Measurements from ENCODE around the gene SYK.
"Not testable (repeated sequence)": the region's sequence is repeated elsewhere in the genome, so short reads cannot be mapped to it uniquely, and the experiment has no call there.

SYK gene

DNA sequence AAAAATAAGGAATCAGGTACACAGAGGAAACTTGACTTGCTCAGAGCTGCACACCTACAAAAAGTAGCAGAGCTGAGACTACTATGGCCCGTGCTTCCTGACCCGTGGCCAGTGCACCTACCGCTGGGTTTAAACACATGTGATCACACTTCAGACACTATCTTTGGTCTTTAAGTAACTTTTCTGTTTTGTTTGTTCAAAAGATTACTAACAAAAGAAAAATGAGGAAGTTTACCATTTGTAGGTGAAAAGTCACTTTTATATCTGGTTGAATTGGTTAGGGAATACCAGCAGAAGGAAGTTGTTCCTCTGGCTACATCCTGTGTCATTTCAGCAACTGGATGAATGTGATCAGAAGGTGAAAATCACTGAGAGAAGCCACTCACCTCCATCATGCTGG is 6.5 kb upstream of the SYK start:
- H3K4me3 ChIP-seq (ENCODE audit: low read depth, low read length), result no peak overlapping the region

DNA sequence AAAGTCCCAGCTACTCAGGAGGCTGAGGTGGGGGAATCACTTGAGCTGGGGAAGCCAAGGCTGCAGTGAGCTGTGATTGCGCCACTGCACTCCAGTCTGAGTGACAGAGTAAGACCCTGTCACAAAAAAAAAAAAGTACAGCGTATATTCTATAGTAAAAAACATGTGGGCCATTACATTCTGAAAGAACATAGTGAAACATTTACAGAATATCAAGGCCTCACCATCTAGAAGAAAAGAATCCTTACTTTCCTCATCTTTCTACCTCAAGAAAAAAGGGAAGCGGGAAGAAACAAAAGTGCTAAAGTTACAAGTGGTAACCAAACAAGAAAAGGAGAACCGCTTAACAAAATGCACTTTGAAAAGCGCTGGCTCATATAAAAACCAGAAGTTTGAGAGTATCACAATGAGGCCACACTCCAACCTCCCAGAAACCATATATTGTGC is 5.7 kb upstream of the SYK start:
- H3K4me3 ChIP-seq (ENCODE audit: low read depth, low read length), result no peak overlapping the region

DNA sequence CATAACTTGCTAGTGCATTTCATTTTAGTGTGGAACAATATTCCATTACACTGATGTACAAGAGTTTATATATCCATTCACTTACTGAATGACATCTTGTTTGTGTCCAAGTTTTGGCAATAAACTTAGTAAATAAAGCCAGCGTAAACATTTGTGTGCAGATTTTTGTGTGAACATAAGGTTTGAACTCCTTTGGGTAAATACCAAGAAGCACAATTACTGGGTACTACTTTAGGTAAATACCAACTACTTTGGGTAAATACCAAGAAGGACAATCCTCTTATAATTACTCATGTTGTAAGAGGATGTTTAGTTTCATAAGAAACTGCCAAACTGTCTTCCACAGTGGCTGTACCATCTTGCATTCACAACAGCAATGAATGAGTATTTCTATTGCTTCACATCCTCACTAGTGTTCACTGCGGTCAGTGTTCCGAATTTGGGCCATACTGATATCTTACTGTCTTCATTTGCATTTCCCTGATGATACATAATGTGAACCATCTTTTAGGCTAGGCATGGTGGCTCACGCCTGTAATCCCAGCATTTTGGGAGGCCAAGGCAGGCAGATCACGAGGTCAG is 2.3 kb upstream of the SYK start:
- no peak overlapping the region for H3K4me3 ChIP-seq (ENCODE audit: low read depth, low read length)

DNA sequence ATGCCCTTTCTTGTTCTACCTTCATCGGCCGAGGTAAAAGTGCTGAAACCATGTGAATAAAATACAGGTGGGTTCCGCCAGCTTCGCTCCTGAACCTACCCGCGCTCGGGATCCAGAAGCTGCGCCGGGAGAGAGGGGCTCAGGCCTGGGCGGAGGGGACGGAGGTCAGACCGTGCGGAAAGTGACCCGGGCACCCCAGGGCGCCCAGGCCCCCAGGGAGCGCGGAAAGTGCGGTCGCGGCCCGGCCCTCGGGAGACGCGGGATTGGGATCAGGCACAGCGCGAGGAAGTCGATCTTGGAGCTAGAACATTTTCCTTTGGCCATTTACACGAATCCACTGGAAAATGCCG is 329 bp downstream of the SYK start:
- H3K4me3 ChIP-seq (ENCODE audit: low read depth, low read length), result peak overlapping the region; percentile 48

DNA sequence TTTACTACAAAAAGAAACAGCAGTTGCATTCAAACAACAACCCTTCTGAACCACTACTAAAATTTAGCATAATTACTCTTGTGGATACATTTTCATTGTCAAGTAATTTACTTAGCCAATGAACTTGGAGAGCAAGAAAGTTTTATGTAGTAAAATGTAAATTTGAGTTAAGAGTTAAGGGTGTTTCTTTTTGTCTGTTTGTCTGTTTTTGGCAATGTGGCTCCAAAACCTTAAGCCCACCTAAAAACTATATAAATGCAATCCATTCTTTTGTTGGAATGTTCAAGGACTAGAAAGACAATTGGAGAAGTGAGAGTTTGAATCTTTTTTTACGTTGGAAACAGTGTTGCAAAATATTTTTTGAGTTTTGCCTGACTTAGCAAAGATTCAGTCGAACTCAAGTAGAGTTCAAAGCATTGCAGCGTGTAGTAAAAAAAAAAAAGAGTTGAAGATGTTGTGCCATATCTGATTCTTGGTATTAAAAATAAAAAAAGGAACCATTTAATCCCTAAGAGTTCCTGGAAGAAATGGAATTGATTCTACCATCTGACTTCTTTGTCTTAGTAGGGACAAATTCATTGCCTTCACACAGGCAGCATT is 867 bp downstream of the SYK start:
- H3K4me3 ChIP-seq (ENCODE audit: low read depth, low read length), result peak overlapping the region; percentile 48

DNA sequence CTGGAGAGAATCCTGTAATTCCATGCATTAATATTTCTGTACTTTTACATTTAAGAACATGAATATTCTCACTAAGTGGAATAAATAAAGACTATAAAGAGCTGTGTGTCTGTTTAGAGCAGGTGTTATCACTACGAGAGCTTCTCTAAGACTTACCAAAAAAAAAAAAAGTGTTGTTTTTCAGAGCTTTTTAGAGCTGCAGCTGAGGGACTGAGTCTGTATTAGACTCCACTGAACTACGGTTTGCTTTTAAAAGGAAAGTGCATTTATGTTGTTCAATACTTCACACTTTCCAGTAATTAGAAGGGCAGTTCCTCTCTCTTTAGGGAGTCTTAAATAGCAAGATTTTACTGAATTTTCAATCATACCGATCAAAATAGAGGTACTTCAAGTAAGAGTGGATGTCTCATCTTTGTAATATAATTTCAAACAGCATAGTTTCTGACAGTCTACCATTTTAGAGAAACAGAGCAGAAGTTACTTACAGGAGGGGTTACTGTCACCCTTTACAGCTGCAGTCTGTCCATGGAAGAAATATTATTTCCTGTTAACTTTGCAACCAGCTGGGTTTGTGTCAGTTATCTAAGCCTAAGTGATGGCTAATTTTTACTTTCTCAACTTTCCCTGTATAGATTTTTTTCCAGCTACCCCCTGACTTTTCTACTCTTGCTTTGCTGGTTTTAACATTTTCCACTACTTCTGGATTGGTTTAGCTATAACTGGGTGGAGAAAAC is 2.4 kb downstream of the SYK start:
- no peak overlapping the region for H3K4me3 ChIP-seq (ENCODE audit: low read depth, low read length)

DNA sequence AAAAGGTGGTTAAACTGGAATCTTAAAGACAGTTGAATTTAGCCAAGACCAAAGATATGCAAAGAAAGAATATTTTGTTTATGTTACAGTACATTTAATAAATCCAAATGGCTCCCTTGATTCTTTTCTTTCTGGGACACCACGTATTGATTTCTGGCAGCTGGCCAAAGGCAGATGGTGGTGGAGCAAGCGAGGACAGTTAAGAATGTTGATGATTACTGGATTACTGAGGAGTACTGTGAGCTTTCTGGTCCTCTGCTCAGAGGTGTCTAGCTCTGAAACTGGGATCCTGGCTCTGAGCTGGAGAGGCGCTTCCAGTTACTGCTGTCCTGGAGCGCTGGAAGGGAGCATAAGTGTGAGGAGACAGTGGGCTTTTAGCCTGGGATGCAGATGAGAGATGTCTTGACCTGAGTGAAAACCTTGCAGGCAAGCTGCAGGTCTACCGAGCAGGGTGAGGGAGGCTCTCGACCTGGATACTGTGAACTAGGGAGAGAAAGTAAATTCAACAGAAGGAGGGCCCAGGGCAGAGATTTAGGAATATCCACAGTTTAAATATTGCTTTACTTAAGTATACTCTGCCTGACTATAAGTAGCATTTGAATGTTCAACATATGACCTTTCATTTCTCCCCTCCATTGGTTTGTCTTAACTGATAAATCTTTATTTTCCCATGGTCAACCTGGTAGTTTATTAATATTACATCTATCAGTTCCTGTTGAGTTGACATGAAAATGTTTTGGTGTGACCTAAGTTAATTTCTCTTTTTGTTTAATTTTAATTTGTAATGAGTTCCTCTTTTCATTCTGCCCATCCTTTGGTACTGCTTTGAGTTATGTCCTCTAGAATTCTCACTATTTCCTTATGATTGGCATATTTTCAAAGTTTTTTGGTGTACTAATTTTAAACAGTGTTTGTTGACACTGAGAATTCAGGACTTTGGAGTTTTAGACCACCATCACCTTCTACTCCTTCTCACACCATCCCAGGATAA is 3.7 kb downstream of the SYK start:
- H3K4me3 ChIP-seq (ENCODE audit: low read depth, low read length), result no peak overlapping the region

DNA sequence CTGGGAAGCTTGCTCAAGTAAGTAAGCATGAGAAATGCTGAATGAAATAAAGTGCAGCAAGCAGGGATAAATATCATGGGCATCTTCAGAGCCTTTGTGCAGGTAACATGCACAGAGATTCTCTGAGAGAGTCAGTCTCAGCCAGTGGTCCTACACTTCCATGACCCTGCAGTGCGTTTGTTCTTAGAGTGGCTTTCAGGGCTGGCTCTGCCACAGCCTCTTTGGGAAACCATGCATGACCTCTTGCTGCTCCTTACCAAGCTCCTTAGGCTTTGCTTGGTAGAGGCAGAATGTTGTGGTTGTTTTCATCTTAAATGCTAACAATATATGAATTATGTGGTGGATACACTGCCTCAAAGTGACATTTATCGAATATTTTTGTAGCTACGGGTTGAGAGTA is 5.4 kb downstream of the SYK start:
- no peak overlapping the region for H3K4me3 ChIP-seq (ENCODE audit: low read depth, low read length)

DNA sequence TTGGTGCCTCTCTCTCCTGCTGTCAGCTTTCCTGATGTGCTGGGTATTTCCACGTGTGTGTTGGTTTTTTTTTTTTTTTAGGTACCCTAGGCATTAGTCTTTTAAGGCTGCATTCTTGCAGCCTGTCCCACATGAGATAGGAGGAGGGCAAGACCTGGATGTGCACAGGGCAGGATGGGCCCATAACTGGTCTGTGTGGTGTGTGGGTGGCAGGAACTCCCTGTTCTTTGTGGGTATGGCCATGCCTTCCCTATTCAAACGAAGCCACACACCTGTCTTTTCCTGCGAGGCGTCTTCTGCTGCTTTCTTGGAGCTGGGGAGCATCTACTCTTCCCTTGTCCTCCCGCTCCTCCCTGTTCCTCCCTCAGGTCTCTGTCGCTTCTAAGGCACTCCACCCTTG is 6.8 kb downstream of the SYK start:
- H3K4me3 ChIP-seq (ENCODE audit: low read depth, low read length), result no peak overlapping the region

DNA sequence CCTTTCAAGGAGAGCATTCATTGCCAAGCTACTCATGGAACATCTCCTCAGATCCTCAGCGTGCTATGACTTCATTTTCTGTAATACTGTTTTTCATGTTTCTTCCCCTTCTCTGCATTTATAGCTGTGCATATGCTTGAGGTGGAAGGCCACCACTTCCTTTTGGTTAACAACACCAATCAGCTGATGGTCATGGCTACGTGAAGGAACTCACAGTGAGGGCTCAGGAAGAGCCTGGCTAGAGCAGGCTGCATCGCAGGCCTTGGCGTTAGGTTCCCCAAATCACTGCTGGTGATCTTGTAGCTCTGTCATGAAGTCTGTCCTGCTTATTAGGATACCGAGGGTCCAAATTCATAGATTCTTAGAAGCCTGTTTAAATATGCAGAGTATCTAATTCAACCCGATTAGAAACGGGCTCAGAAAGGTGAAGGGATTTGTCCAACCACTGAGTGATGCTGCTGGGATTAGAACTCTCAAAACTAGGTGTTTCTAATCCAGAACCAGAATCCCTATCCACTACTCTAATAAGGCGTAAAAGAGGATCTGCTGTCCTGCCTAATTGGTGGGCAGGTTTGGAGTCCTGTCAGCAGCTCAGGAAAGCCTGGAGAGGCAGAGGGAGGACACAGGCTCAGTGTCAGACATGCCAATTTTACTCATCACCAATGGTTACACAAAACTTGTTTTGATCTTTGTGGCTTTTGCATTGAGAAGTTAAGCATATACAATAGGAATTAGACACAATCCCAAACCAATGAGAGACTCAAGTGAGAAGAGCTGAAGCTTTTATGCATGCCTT is 7.5 kb downstream of the SYK start:
- no peak overlapping the region for H3K4me3 ChIP-seq (ENCODE audit: low read depth, low read length)

DNA sequence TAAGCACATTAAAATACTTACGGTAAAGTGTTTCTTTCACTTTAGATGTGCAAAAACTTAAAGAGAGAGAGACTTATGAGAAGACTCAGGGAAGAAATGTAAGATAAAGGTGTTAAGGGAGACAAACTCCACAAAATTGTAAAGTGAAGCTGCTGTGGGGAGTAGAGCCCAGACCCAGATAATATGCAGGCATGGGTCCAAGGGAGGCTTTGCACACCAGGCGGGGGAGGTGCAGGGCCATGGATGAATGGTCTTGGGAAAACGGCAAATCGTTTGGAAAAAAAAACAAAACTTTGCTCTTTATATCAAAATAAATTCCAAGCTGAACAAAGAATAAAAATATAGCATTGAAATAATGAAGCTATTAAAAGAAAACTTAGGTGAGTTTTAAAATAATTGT is 9.1 kb downstream of the SYK start:
- no peak overlapping the region for H3K4me3 ChIP-seq (ENCODE audit: low read depth, low read length)

DNA sequence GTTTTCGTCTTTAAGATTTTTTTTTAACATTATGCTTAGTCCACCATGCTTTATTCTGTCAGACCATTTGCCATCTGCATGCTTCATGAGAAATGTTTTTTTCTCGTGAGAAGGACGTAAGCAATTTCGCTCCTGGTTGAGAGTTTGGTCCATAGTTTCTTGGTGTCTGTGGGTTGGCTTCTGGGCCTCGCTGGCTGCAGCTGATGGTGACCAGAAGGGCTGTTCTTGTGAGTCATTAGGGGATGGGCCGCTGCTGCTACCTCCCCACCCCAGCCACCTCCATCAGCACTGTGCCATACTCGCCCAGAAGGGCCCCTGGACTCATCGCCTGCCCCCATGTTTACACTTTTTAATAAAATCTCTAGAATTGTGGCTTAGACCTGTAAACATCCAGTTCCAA is 11.4 kb downstream of the SYK start:
- H3K4me3 ChIP-seq (ENCODE audit: low read depth, low read length), result no peak overlapping the region

DNA sequence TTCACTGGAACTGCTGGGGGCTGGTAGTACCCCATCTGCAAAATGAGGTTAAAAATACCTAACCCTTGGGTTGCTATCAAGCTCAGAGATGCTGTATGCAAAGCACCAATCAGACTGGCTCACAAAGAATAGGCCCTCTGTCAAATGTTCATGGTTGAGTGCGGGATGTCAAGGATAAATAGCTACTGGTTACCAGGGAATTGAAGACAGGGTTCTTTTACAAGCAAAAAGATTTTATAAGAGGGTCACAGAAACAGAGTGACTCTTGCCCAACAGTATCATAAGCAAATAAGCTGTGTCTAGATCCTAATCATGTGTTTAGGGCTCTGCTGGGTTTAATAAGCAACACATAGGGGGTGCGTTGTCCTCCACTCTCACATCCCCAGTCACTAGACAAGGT is 11.9 kb downstream of the SYK start:
- no peak overlapping the region for H3K4me3 ChIP-seq (ENCODE audit: low read depth, low read length)

DNA sequence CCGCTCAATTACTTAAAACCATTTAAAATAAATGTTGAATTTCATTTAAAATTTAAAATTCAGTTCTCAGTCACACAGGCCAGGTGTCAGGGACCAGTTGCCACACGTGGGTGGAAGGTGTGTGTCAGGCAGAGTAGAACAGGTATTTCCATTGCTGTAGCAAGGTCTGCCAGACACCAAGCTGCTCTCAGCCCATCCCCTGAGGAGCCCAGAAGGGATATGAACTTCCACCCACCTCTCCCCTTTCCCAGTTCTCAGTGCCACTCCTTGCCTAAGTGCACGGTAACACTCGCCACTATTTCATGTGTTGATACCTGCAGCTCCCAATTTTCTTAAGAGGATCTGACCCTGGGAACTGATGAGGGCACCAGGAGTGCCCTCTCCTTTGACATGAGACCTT is 12.7 kb downstream of the SYK start:
- no peak overlapping the region for H3K4me3 ChIP-seq (ENCODE audit: low read depth, low read length)

DNA sequence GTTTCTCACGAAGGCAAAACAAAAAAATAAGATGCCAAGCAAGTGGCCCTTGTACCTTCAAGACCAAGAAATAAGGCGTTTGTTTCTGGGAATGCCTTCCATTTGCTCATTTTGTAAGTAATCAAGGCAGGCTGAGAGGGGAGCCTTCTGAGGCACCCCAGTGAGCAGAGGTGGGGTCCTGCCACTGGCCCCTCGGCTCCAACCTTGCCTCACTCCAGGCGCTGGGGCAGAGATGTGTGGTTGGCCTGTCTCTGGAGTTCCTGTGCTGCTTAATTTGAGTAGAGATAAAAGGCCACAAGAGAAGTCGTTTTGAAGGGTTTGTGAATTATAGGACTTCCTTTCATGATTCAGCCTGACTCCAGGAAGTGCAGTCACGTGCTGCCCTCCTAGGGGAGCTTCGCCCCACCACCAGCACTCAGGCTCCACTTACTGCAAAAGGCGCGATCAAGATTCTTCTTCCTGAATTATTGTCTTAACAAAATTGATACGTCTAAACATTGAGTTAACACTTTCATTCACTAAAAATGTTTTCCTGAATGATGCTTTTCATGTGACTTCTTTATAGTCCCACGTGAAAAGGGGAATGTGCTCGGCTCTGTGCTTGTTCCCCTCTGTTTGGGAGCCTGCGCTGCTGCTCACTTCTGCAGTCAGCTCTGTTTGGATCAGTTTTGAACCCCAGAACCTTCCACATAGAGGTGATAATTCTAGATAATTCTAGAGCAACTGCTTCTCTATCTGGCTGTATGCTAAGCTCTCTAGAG is 13.7 kb downstream of the SYK start:
- no peak overlapping the region for H3K4me3 ChIP-seq (ENCODE audit: low read depth, low read length)

DNA sequence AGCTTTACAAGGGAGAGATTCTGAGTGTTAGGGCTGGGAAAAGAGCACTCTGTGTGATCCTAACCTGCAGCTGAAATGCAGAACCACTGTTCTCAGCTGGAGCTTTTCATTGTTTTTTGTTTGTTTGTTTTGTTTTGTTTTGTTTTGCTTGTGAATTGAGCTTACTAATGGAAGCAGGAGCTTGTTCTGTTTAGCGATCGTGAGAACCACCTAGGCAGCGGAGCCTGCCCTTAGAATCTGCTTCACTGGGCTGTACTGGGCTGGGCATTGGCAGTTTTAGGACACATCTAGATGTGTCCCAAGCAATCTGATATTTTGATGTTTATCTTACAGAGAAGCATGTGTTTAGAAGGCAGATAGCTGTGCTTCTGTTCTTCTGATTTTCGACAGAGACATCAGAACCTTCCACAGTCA is 14.3 kb downstream of the SYK start:
- no peak overlapping the region for H3K4me3 ChIP-seq (ENCODE audit: low read depth, low read length)

DNA sequence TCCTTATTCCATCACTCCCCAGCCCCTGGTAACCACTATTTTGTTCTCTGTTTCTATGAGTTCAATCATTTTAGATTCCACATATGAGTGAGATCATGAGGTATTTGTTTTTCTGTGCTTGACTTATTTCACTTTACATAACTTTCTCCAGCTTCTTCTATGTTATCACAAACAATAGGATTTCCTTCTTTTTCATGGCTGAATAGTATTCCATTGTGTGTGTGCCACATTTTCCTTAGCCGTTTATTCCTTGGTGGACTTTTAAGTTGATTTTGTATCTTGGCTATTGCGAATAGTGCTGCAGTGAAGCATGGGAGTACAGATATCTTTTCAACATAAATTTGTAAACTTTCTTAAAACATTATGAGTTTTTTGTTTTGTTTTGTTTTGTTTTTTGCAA is 15.1 kb downstream of the SYK start:
- no peak overlapping the region for H3K4me3 ChIP-seq (ENCODE audit: low read depth, low read length)

DNA sequence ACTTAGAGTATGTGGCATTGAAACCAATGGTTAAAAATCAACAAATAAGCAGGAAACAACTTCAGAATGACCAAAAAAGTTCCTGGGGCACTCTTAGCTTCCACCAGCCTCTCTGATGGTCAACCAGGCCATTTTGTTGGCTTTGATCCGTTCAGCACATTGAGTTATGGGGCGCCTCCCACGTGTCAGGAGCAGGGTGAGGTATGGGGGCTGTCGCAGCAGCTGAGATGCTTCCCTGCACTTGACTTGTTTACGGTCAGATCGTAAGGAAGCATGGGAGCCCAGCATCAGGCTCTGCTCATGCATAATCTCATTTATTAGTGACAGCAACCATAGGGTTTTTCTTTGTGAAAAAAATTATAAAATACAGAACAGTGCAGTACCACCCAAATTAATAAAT is 16.7 kb downstream of the SYK start:
- no peak overlapping the region for H3K4me3 ChIP-seq (ENCODE audit: low read depth, low read length)

DNA sequence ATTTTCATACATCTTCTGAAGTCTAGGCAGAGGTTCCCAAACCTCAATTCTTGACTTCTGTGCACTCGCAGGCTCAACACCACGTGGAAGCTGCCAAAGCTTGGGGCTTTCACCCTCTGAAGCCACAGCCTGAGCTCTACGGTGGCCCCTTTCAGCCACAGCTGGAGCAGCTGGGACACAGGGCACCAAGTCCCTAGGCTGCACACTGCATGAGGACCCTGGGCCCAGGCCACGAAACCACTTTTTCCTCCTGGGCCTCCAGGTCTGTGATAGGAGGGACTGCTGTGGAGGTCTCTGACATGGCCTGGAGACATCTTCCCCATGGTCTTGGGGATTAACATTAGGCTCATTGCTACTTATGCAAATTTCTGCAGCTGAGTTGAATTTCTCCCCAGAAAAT is 18.8 kb downstream of the SYK start:
- not testable (repeated sequence) for H3K4me3 ChIP-seq (ENCODE audit: low read depth, low read length)

DNA sequence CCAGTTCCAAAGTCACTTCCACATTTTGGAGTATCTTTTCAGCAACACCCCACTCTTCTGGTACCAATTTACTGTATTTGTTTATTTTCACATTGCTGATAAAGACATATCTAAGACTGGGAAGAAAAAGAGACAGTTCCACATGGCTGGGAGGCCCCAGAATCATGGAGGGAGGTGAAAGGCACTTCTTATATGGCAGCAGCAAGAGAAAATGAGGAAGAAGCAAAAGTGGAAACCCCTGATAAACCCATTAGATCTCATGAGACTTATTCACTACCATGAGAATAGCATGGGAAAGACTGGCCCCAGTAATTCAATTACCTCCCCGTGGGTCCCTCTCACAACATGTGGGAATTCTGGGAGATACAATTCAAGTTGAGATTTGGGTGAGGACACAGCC is 19.6 kb downstream of the SYK start:
- H3K4me3 ChIP-seq (ENCODE audit: low read depth, low read length), result not testable (repeated sequence)
